ENCODE results near the gene NFATC2IP.
"Not testable (repeated sequence)": the region's sequence is repeated elsewhere in the genome, so short reads cannot be mapped to it uniquely, and the experiment has no call there.

The NFATC2IP gene

GRCh38 chr16:28969696-28970095 lies 19.0 kb downstream of the NFATC2IP start:
- not testable (repeated sequence) for H3K27ac ChIP-seq (ENCODE audit: low read length); H3K9me3 ChIP-seq (ENCODE audit: control insufficient read depth, insufficient read depth, low read length); H3K27me3 ChIP-seq (ENCODE audit: control insufficient read depth, insufficient read depth, low read length); H3K36me3 ChIP-seq (ENCODE audit: control insufficient read depth, insufficient read depth, low read length); H3K4me3 ChIP-seq (ENCODE audit: low read length); H3K4me1 ChIP-seq (ENCODE audit: control insufficient read depth, insufficient read depth, low read length); DNase-seq (ENCODE audit: low read depth, low spot score)
- WGBS (ENCODE audit: insufficient coverage, insufficient read length): no CpG with 5 or more reads among the region's 2 CpGs

GRCh38 chr16:28974007-28974436 lies 23.3 kb downstream of the NFATC2IP start:
- WGBS (ENCODE audit: insufficient coverage, insufficient read length): no CpG with 5 or more reads among the region's 17 CpGs
- DNase-seq (ENCODE audit: low read depth, low spot score): no peak
- Histone ChIP-seq H3K36me3 (ENCODE audit: control insufficient read depth, insufficient read depth, low read length) (no peaks in the 10 kb centered on the region), H3K4me1 (ENCODE audit: control insufficient read depth, insufficient read depth, low read length) (no peaks in the 10 kb centered on the region), H3K9me3 (ENCODE audit: control insufficient read depth, insufficient read depth, low read length) (no peaks in the 10 kb centered on the region), H3K4me3 (ENCODE audit: low read length) (peak overlapping the region; percentile 82; the same call in 1 of the 2 replicates), H3K27me3 (ENCODE audit: control insufficient read depth, insufficient read depth, low read length) (no peaks in the 10 kb centered on the region), H3K27ac (ENCODE audit: low read length) (no peak overlapping the region)

GRCh38 chr16:28974437-28975157 lies 23.9 kb downstream of the NFATC2IP start, which contains the start of gene SPNS1:
TSS of gene SPNS1 (plus strand) at chr16:28974778. CDS start at chr16:28975152, 374 bp downstream.
- WGBS (ENCODE audit: insufficient coverage, insufficient read length): no CpG with 5 or more reads among the region's 60 CpGs
- H3K4me3 ChIP-seq (ENCODE audit: low read length): peak within 1 kb of the TSS; percentile 82
- DNase-seq (ENCODE audit: low read depth, low spot score): peak; percentile 85
- H3K27me3 ChIP-seq (ENCODE audit: control insufficient read depth, insufficient read depth, low read length): no peaks in the 10 kb centered on the region
- no peak within 1 kb of the TSS for H3K27ac ChIP-seq (ENCODE audit: low read length)
- no peaks in the 10 kb centered on the region for H3K36me3 ChIP-seq (ENCODE audit: control insufficient read depth, insufficient read depth, low read length)
- H3K4me1 ChIP-seq (ENCODE audit: control insufficient read depth, insufficient read depth, low read length): no peaks in the 10 kb centered on the region
- H3K9me3 ChIP-seq (ENCODE audit: control insufficient read depth, insufficient read depth, low read length): no peaks in the 10 kb centered on the region

DNA sequence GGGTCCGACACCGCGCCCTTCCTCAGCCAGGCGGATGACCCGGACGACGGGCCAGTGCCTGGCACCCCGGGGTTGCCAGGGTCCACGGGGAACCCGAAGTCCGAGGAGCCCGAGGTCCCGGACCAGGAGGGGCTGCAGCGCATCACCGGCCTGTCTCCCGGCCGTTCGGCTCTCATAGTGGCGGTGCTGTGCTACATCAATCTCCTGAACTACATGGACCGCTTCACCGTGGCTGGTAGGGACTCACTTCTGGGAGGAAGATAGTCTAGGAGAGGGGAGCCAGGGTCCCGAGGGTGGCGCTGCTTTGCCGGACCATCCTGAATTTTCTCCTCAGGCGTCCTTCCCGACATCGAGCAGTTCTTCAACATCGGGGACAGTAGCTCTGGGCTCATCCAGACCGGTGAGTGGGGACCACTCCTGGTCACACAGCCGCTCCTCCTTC lies 24.4 kb downstream of the NFATC2IP start:
- Histone ChIP-seq H3K27me3 (ENCODE audit: control insufficient read depth, insufficient read depth, low read length) (no peaks in the 10 kb centered on the region), H3K36me3 (ENCODE audit: control insufficient read depth, insufficient read depth, low read length) (no peaks in the 10 kb centered on the region), H3K4me1 (ENCODE audit: control insufficient read depth, insufficient read depth, low read length) (no peaks in the 10 kb centered on the region), H3K4me3 (ENCODE audit: low read length) (peak overlapping the region; percentile 82), H3K27ac (ENCODE audit: low read length) (no peak overlapping the region), H3K9me3 (ENCODE audit: control insufficient read depth, insufficient read depth, low read length) (no peaks in the 10 kb centered on the region)
- WGBS (ENCODE audit: insufficient coverage, insufficient read length): no CpG with 5 or more reads among the region's 30 CpGs
- no peak for DNase-seq (ENCODE audit: low read depth, low spot score)

DNA sequence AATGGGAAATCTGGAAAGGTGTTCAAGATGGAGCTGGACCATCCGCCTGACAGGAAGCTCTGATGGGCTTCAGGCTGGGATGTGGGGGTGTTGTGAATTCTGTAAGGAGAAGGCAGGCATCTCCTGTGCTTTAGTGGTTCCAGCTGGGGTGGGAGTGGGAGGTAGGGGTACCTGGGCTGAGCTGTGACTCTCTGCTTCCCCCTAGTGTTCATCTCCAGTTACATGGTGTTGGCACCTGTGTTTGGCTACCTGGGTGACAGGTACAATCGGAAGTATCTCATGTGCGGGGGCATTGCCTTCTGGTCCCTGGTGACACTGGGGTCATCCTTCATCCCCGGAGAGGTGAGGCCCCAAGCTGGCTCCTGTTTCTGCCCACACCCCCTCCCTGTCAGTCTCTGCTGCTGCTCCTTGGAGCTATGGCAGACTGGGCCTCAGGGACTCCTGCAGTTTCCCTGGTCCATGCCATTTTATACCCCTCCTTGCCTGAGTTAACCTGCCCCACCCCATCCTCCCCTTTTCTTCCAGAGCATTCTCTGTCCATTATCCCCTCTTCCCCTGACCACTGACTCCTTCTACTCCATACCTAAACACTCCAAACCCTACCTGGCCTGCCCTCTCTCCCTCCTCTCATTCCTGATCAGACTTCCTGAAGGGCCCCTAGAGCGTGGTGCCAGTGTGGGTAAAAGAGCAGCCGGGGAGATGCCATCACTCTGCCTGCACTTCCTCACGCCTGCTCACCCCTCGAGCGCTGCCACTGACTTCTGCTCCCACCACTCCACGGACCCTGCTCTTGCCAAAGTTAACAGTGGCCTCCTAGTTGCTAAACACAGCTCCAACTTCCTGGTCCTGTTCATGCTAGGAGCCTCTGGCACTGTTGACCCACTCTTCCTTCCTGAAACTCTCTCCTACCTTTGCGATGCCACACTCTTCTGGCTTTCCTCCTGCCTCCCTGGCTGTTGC lies 27.2 kb downstream of the NFATC2IP start:
- no peak for DNase-seq (ENCODE audit: low read depth, low spot score)
- no CpG with 5 or more reads among the region's 11 CpGs for WGBS (ENCODE audit: insufficient coverage, insufficient read length)
- H3K4me3 ChIP-seq (ENCODE audit: low read length): no peak overlapping the region
- peaks cover 3% of the 10 kb centered on the region; the same call in 1 of the 2 replicates for H3K36me3 ChIP-seq (ENCODE audit: control insufficient read depth, insufficient read depth, low read length)
- H3K4me1 ChIP-seq (ENCODE audit: control insufficient read depth, insufficient read depth, low read length): no peaks in the 10 kb centered on the region
- H3K27ac ChIP-seq (ENCODE audit: low read length): no peak overlapping the region
- H3K9me3 ChIP-seq (ENCODE audit: control insufficient read depth, insufficient read depth, low read length): no peaks in the 10 kb centered on the region
- no peaks in the 10 kb centered on the region for H3K27me3 ChIP-seq (ENCODE audit: control insufficient read depth, insufficient read depth, low read length)

DNA sequence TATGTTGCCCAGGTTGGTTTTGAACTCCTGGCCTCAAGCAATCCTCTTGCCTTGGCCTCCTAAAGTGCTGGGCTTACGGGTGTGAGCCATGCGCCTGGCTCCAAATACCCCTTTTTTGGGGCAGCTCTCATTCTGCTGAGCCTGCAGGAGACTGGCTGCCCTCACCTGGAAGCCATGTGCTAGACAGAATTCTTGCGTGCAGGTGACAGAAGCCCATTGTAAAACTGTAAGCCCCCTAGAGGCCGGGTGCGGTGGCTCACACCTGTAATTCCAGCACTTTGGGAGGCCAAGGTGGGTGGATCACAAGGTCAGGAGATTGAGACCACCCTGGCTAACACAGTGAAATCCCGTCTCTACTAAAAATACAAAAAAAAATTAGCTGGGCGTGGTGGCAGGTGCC lies 29.6 kb downstream of the NFATC2IP start:
- not testable (repeated sequence) for H3K27ac ChIP-seq (ENCODE audit: low read length); H3K4me3 ChIP-seq (ENCODE audit: low read length); H3K36me3 ChIP-seq (ENCODE audit: control insufficient read depth, insufficient read depth, low read length); H3K4me1 ChIP-seq (ENCODE audit: control insufficient read depth, insufficient read depth, low read length); DNase-seq (ENCODE audit: low read depth, low spot score); H3K9me3 ChIP-seq (ENCODE audit: control insufficient read depth, insufficient read depth, low read length); H3K27me3 ChIP-seq (ENCODE audit: control insufficient read depth, insufficient read depth, low read length)
- no CpG with 5 or more reads among the region's 7 CpGs for WGBS (ENCODE audit: insufficient coverage, insufficient read length)

DNA sequence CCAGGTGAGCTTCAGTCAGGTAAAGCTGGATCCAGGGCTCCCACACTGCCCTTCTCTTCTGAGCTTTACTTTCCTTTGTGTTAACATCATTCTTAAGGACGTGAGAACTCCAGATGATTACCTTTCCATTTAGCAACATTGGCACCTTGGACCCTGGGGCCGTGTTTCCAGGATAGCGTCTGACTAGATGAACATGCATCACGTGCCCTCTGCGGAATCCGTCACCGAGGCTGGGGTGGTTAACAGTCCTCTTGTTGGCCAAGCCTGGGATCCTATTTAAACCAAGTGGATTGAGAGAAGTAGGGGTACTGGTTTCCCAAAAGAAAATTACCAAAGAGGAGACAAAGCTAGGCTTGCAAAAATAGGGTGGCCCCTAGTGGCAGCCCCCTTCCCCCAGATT lies 30.2 kb downstream of the NFATC2IP start:
- Histone ChIP-seq H3K4me3 (ENCODE audit: low read length) (no peak overlapping the region), H3K9me3 (ENCODE audit: control insufficient read depth, insufficient read depth, low read length) (no peaks in the 10 kb centered on the region), H3K4me1 (ENCODE audit: control insufficient read depth, insufficient read depth, low read length) (no peaks in the 10 kb centered on the region), H3K27ac (ENCODE audit: low read length) (no peak overlapping the region), H3K36me3 (ENCODE audit: control insufficient read depth, insufficient read depth, low read length) (peaks cover 3% of the 10 kb centered on the region; the same call in 1 of the 2 replicates), H3K27me3 (ENCODE audit: control insufficient read depth, insufficient read depth, low read length) (no peaks in the 10 kb centered on the region)
- DNase-seq (ENCODE audit: low read depth, low spot score): no peak
- WGBS (ENCODE audit: insufficient coverage, insufficient read length): no CpG with 5 or more reads among the region's 7 CpGs

DNA sequence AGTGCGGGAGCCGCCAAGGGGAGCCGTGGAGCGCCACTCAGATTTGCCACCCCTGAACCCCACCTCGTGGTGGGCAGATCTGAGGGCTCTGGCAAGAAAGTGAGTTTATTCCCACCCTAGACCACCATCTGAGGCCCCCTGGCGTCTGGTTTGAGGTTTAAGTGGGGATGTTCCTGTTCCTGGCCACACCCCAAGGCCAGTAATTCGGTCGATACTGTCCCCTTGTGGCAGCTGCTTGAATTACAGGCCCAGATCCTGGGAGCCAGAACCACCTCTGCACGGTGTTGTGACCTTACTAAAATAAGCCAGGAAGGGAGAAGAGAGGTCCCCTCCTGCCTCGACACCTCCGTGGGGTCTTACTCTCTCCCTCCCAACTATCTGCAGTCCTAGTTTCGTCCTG lies 30.8 kb downstream of the NFATC2IP start:
- Histone ChIP-seq H3K36me3 (ENCODE audit: control insufficient read depth, insufficient read depth, low read length) (peaks cover 3% of the 10 kb centered on the region; the same call in 1 of the 2 replicates), H3K4me3 (ENCODE audit: low read length) (no peak overlapping the region), H3K27ac (ENCODE audit: low read length) (no peak overlapping the region), H3K4me1 (ENCODE audit: control insufficient read depth, insufficient read depth, low read length) (no peaks in the 10 kb centered on the region), H3K9me3 (ENCODE audit: control insufficient read depth, insufficient read depth, low read length) (no peaks in the 10 kb centered on the region), H3K27me3 (ENCODE audit: control insufficient read depth, insufficient read depth, low read length) (no peaks in the 10 kb centered on the region)
- no peak for DNase-seq (ENCODE audit: low read depth, low spot score)
- no CpG with 5 or more reads among the region's 12 CpGs for WGBS (ENCODE audit: insufficient coverage, insufficient read length)

DNA sequence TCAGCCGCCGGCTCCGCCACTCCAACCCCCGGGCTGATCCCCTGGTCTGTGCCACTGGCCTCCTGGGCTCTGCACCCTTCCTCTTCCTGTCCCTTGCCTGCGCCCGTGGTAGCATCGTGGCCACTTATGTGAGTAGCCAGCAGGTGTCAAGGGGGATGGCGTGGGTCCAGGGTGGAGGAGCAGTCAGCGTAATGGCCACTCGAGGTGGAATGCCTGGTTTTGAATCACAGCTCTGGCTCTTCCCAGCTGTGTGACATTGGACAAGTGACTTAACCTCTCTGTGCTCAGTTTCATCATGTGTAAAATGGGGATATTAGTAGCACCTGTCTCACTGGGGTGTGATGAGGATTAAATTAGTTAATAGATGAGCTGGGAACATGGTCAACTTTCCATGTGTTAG lies 31.7 kb downstream of the NFATC2IP start:
- WGBS (ENCODE audit: insufficient coverage, insufficient read length): no CpG with 5 or more reads among the region's 10 CpGs
- Histone ChIP-seq H3K4me3 (ENCODE audit: low read length) (no peak overlapping the region), H3K27ac (ENCODE audit: low read length) (no peak overlapping the region), H3K27me3 (ENCODE audit: control insufficient read depth, insufficient read depth, low read length) (no peaks in the 10 kb centered on the region), H3K4me1 (ENCODE audit: control insufficient read depth, insufficient read depth, low read length) (no peaks in the 10 kb centered on the region), H3K9me3 (ENCODE audit: control insufficient read depth, insufficient read depth, low read length) (no peaks in the 10 kb centered on the region), H3K36me3 (ENCODE audit: control insufficient read depth, insufficient read depth, low read length) (peaks cover 3% of the 10 kb centered on the region; the same call in 1 of the 2 replicates)
- DNase-seq (ENCODE audit: low read depth, low spot score): no peak

- no peak for DNase-seq (ENCODE audit: low read depth, low spot score)
- no peaks in the 10 kb centered on the region for H3K4me1 ChIP-seq (ENCODE audit: control insufficient read depth, insufficient read depth, low read length)
- peaks cover 3% of the 10 kb centered on the region; the same call in 1 of the 2 replicates for H3K36me3 ChIP-seq (ENCODE audit: control insufficient read depth, insufficient read depth, low read length)
- H3K4me3 ChIP-seq (ENCODE audit: low read length): no peak overlapping the region
- WGBS (ENCODE audit: insufficient coverage, insufficient read length): no CpG with 5 or more reads among the region's 11 CpGs
- no peaks in the 10 kb centered on the region for H3K9me3 ChIP-seq (ENCODE audit: control insufficient read depth, insufficient read depth, low read length)
- H3K27me3 ChIP-seq (ENCODE audit: control insufficient read depth, insufficient read depth, low read length): no peaks in the 10 kb centered on the region
- H3K27ac ChIP-seq (ENCODE audit: low read length): no peak overlapping the region
Measured at GRCh38 chr16:28982949-28983348, 32.2 kb downstream of the NFATC2IP start.
